ENCODE measurements around the gene COL1A2.

COL1A2 gene

DNA sequence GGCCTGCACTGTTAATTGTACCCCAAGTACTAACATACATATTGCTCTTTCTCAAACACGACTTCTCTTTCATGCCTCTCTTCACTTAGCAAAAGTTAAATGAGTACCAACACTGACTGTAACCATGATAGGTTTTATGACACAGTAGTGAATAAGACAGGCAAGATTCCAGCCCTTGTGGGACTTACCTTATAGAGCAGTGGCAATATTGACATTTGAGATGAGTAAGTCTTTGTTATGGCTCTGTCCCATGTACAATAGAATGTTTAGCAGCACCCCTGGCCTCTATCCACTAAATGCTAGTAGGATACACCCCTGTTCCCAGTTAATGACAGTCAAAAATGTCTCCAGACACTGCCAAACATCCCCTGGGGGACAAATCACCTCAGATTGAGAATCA is 11.9 kb upstream of the COL1A2 start:
- no peak for DNase-seq (ENCODE audit: low read depth in 2 of 2)

DNA sequence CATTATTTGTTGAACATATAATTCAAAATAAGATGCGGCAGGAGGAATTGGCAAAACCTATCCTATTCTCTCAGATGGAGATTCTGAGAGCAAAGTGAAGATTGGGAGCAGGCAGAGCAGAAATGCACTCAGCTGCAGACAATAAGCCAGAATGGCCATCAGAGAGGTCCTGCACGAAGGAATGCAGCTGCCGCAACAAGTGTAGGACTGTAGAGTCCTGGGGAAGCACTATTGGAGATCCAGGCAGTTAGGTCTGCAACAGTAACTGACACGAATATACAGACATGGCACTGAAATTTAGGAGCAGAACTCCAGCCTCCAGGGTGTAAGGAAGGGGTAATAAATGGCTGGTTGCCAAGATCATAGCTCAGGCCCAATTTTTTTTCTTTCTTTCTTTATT is 10.4 kb upstream of the COL1A2 start:
- DNase-seq (ENCODE audit: low read depth in 2 of 2), result no peak

- no peak for DNase-seq (ENCODE audit: low read depth in 2 of 2)
Observed at GRCh38 chr7:94386416-94386815, 8.3 kb upstream of the COL1A2 start.

DNA sequence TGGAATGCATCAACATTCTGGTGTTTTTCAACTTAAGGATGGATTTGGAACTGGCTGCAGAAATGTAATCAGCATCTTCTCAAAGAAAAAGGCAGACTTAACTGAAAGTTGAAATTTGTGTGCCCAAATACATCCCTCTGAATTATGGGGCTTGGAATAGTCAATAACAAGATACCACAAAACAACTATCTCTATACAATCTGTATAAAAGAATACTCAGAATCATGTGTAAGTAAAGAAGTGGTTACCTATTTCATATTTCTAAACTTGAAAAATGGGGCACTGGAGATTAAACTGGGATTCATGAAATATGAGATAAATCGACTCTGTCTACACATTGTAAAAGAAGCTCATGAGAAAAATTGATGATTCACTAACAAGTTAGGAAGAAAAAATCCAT is 6.2 kb upstream of the COL1A2 start:
- DNase-seq (ENCODE audit: low read depth in 2 of 2), result no peak

- no peak for DNase-seq (ENCODE audit: low read depth in 2 of 2)
Observed at GRCh38 chr7:94389381-94389780, 5.3 kb upstream of the COL1A2 start.

DNA sequence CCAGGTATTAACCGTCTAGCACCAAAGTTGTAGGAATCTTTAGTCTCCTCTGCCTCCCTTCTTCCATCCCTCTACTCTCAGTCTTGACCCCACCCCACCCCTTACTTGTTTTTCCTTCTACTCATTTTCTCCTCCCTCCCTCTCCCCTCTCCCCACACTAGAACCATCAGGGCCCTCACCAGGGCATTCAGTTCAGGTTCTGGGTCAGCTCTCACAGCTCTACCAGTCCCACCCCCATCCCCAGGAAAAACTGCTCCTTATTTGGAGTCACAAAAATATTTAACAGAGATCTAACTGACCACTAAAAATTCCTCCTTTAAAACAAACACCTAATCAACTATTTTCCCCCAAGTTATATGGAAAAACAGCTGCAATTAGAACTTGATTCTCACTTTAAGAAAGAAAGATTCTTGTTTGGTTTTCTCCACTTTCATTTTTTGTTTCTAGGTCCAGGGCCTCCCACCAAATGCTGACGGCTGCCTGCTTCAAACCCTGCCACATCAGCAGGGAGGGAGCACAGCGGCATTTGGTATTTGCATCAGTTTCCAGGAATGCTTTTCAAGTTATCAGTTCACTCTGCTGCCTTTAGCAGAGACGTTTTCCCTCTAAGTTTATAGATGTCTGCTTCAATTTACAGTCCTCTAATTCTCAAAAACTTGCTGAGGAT is 2.8 kb upstream of the COL1A2 start:
- no peak for DNase-seq (ENCODE audit: low read depth in 2 of 2)

DNA sequence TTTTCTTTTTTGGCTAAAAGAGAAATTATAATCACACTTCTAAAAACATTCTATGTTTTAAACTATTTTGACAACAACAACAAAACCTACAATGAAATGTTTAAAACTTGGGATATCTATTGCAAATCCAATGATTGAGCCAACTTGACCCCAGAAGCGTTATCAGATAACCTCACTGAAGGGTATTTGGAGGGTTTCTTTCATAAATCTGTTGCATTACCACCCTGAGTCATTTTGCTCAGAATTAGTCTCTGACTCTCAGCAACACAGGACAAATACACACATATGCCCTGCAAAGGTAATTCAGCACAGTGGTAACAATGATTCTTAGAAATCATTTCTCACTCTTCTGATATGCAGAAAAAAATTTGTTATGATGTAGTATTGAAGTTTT is 2.3 kb upstream of the COL1A2 start:
- DNase-seq (ENCODE audit: low read depth in 2 of 2), result no peak

DNA sequence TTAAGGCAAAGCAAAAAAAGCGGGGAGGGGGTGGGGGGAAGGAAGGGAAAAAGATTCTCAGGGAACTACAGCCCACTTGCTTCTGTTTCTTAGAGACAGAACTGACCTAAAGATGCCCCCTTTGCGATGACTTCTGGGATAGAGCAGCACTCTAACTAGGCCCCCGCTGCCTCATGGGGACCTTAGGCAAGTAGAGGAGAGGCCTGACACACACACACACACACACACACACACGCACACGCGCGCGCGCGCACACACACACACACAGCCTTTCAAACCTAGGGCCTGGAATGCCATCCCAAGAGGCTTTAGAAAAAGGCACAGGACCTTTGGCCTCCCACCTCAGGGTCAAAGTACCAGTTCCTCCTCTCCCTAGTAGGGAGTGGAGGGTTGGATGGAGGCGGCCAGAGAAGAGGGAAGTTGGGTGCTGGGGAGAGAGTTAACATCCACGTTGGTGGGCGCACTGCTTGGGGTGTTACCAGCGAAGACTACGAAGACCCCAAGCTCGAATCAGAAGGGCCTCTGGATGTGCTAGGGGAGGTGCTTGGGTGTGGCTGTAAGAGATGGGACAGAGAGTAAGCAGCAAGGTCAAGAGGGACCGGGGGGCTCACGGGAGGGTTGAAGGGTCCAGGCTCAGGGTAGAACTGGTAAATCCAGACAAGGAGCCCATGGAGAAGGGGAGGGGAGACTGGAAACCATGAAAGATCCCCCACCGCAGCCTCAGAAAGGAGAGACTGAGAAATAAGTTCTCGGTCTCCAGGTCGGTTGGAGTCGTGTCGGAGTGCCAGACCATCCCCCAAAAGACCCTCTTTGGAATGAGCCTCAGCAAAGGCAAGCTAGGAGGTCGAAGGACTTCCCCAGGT is 1.2 kb upstream of the COL1A2 start:
- no peak for DNase-seq (ENCODE audit: low read depth in 2 of 2)

GRCh38 chr7:94394109-94394436 is 622 bp upstream of the COL1A2 start:
- no peak for DNase-seq (ENCODE audit: low read depth in 2 of 2)

DNA sequence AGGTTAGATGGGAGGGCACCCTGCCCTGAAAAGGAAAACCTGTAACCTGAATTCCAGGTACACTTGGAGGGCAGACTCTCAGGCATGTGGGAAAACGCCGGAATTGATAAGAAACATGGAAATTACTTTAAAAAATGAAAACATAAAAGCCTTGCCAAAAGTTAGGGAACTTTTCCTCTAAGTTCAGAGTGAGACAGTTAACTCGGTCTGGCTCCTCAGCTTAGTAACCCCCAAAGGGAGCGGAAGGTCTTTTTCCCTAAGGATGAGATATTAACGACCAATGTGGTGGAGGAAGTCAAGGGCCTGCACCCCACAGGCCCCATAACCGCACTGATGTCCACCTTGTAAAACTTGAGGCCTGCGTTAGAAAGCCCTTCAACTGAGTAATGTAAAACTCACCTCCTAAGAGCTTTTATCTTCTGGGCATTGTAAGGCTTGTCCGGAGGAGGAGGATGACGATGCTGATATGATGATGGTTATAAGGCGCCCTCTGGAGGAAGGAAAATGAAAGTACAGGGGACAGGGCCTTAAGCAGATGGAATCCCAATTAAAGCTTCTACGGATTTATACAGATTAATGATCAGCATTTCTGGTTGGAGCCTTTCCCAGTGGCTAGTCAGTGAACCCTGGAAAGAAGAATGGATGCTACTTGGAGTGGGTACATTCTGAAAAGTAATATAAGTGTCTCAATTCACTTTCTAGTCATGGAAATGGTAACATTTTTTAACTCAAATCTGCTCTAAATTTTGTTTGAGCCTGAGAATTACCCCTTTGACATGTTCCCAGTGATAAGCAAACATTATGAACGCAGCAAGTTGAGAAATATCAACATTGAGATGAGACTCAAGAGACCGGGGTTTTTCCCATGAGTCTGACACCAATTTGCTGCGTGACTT is 694 bp downstream of the COL1A2 start:
- peak in 1 of 2 experiments; percentile 2 for DNase-seq (ENCODE audit: low read depth in 2 of 2)

GRCh38 chr7:94396037-94396431 is 1.3 kb downstream of the COL1A2 start:
- no peak for DNase-seq (ENCODE audit: low read depth in 2 of 2)

DNA sequence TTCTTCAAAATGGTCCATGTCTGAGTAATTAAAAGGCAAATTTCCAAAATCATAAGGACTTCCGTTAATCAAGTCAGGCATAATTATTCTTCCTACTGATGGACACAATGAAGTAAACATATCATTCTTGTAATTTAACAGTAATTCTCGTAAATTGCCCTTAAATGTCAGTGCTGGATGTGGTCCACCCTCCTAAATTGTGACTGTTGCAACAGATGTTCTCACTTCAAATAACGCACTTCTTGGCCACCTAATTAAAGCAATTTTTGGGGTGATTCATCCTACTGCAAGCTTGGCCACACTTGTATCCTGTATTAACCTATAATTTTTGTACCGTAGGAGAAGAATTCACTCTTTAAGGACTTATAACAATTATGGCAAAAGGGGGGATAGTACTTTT is 1.9 kb downstream of the COL1A2 start:
- DNase-seq (ENCODE audit: low read depth in 2 of 2), result no peak

GRCh38 chr7:94397722-94398121 is 3.0 kb downstream of the COL1A2 start:
- DNase-seq (ENCODE audit: low read depth in 2 of 2), result no peak

- DNase-seq (ENCODE audit: low read depth in 2 of 2), result no peak
Observed at GRCh38 chr7:94398841-94399240, 4.1 kb downstream of the COL1A2 start.

- DNase-seq (ENCODE audit: low read depth in 2 of 2), result no peak
Observed at GRCh38 chr7:94400022-94400421, 5.3 kb downstream of the COL1A2 start.

DNA sequence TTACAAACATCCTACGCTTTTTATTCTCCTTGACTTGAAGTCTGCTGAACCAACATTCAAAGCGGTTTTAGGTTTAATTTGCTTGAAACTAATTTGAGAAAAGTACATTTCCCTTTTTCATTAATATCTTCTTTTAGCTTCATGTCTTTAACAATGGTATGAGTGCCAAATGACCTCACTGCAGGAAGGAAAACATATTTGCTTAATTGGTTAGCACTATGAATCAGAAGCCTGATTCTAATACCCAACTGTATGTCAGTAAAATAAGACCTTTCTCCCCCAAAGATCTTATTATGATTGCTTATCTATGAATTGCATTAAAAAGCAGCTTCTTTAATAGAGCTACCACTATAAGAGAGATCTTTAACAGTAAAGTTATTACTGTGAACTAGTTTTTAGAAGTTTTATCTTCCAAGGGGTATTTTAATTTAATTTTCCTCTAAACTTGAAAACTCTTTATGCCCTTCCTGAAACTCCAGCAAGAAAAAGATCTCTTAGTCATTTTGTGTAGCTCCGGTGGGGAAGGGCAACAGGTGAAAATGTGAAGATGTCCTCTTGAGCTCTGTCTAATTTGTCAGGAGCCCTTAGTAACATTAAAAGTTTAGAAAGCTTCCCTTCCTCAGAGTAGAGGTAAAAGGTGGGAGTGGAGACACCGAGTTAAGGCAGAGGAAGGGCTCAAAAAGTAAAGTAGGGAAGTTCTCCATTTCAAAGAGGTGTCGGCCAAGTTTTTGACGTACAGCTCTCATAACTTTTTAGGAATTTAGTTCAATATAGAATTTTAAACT is 6.1 kb downstream of the COL1A2 start:
- DNase-seq (ENCODE audit: low read depth in 2 of 2), result no peak

GRCh38 chr7:94401428-94401814 is 6.7 kb downstream of the COL1A2 start:
- no peak for DNase-seq (ENCODE audit: low read depth in 2 of 2)

DNA sequence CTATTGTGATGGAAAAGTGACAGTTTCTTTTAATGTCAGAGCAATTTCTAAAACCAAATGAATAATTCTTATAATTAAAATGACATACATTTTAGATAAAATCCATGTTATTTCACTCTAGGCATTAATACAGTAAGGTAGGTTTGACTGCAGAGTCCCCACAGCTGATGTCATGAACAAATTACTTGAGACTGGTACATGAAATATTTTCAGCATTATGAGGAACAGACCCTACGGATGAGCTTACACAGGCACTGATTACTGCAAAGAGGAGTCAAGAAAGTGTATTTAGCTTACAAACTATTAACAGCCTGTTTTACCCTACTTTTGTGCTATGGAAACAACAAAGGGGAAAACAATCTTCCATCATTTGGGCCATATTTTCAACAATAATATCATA is 8.9 kb downstream of the COL1A2 start:
- no peak for DNase-seq (ENCODE audit: low read depth in 2 of 2)

GRCh38 chr7:94405506-94405905 is 10.8 kb downstream of the COL1A2 start:
- no peak for DNase-seq (ENCODE audit: low read depth in 2 of 2)

DNA sequence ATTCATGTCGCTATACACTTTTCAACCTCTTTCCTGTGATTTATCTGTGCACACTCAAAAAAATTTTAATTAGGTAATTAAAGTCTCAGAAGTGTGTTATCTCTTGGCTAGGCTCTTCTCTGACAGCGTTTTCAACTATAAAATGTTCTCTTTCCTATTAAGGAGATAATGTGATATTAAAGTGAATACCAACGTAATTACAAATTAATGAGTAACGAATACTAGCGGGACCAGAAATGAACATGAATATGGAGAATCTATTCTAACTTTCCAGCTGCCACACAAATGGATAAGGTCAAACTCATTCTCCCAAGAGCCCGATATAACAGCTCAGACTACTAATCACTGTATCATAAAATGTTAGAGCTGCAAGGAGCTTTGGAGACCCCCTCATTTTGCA is 12.0 kb downstream of the COL1A2 start:
- no peak for DNase-seq (ENCODE audit: low read depth in 2 of 2)

DNA sequence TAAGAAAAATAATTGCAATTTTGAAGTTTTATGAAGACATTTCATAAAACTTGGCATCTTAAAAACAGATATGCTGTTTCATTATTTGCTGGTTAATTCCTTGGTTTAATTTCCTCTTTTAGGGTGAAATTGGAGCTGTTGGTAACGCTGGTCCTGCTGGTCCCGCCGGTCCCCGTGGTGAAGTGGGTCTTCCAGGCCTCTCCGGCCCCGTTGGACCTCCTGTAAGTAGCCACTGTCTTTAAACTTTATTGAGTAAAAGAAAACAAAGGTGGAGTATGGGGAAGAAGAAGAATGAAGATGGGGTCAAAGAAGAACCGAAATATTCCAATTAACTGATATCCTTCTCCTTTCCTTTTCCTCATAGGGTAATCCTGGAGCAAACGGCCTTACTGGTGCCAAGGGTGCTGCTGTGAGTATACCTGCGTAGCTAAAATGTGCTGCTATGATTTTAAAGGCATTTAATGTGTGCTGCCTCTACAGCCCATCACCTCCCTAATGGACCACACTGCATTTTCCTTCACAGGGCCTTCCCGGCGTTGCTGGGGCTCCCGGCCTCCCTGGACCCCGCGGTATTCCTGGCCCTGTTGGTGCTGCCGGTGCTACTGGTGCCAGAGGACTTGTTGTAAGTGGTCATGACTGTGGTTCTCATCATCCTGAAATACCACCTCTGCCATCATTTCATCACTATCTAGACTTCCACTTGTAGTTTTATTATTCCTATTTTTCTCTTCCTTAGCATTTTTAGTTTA is 14.7 kb downstream of the COL1A2 start:
- DNase-seq (ENCODE audit: low read depth in 2 of 2), result no peak
